HG03520 (cell line): ENCODE data around the gene SRSF5.
"Not testable (repeated sequence)": the region's sequence is repeated elsewhere in the genome, so short reads cannot be mapped to it uniquely, and the experiment has no call there.

ENCODE experiments used
- ATAC-seq: cut with Tn5 transposase; IDR thresholded peaks from one replicate; pipeline ENCODE4 v1.9.1; 2021; ENCODE audit warnings: mild to moderate bottlenecking, moderate library complexity; ENCODE audit not compliant: unreplicated experiment

Gene SRSF5

DNA sequence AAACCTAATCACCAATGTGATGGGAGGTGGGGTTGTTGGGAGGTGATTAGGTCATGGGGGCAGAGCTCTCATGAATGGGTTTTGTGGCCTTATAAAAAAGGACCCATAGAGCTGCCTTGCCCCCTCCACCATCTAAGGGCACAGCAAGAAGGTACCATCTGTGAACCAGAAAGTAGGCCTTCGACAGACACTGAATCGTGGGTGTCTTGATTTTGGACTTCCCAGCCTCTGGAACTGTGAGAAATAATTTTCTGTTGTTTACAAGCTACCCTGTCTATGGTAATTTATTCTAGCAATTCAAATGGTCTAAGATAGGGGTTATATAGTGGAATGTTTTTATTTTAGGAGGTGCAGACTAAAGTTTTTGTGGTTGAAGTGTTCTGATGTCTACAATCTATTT lies 38.0 kb downstream of the SRSF5 start:
- no peak for ATAC-seq

DNA sequence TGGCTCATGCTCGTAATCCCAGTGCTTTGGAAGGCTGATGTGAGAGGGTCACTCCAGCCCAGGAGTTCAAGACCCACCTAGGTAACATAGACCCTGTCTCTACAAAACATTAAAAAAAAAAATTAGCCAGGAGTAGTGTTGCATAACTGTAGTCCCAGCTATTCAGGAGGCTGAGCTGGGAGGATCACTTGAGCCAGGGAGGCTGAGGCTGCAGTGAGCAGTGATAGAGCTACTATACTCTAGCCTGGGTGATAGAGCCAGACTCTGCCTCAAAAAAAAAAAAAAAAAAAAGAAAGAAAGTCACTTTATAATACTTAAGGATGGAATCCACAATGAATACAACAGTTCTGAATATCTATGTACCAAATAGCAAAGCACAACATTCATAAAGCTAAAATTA lies 40.2 kb downstream of the SRSF5 start:
- ATAC-seq: no peak

DNA sequence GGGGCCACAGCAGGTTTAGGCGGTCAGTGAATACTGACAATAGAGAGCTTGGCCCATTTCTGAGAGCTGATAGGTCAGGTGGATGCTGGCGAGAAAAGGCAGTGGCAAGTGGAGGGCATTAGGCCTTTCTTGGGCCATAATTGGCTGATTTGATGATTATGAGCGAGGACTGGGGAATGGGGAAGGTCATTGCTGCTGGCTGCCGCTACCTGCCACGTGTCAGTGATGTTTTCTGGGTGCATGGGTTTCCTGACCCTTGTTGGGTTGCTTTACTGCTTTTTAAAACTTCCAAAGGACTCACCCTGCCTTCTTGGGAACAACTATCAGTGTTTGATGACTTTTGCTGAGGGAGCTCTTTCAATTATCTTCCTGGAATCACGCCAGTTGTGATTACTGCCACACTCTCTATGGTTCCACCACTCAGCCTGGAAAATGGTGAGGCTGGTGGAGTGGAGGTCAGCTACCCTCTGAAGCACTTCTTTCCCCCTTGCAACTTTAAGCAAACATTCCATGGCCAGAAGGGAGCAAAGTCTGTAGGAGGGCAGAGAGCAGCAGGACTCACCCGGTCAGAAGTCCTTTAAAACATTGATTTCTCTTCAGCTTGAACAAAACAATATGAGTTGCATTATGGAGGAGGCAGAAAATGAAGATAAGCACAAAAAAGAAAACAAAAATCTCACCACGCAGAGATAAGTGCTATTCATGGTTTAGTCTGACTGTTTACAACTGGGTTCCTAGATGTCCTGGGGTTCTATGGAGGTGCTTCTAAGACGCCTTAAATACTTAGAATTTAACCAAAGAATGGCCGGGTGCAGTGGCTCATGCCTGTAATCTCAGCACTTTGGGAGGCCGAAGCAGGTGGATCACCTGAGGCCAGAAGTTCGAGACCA lies 42.2 kb downstream of the SRSF5 start:
- no peak for ATAC-seq

DNA sequence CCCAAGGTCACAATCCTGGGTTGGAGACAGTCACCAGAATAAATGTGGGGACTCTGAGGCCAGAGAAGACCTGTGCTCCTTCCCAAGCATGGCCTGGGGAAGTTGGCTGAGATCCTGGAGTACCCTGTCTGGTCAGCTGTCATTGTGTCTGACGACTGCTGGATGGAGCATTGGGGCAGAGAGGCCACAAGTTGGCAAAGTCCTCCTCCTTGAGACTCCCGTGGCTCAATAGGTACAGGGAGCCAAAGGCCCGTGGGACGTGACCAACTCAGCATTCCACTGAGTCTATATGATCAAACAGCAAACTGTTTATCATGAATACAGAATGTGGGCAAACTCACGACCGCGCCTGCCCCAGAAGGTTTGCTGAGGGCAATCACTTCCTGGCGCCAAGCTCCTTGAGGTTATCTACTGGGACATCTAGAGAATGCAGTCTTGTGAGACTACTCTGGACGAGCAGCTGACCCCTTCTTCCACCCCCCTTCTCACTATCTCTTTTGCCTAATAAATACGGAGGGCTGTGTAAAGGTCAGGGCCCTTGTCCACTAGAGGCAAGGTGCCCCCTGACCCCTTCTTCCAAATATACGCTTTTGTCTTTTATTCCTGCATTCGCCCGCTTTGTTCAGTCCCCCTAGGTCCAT lies 44.4 kb downstream of the SRSF5 start:
- ATAC-seq: no peak

DNA sequence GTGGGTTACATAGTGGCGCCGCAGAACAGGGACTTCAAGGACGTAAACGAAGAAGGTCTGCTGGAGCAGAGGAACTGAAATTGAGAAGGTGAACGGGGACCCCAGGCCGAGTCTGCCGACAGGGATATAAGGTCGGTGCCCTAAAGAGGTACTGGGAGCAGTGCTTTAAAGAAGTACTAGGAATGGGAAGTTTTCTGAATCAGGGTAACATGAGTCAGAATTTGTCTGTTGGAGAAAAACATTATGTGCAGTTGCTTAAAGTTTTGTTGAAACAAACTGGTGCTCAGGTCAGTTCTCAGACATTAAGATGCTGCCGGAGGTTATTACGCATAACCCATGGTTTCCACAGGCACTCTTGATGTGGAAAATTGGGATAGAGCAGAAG lies 44.9 kb downstream of the SRSF5 start:
- no peak for ATAC-seq

DNA sequence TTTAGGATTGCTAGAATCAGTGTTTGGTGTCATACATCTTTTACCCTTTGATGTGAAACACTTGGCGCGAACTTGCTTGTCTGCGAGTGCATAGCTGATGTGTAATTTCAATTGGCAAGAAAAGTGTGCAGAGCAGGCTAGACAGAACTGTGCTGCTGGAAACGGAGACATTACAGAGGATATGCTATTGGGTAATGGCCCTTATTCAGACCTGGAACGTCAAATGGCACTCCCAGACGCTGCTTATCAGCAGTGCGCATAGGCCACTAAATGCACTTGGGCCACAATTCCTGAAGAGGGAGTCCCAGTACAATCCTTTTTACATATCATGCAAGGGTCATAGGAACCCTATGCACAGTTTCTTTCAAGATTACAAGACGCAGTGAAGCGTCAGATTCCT lies 45.8 kb downstream of the SRSF5 start:
- no peak for ATAC-seq

DNA sequence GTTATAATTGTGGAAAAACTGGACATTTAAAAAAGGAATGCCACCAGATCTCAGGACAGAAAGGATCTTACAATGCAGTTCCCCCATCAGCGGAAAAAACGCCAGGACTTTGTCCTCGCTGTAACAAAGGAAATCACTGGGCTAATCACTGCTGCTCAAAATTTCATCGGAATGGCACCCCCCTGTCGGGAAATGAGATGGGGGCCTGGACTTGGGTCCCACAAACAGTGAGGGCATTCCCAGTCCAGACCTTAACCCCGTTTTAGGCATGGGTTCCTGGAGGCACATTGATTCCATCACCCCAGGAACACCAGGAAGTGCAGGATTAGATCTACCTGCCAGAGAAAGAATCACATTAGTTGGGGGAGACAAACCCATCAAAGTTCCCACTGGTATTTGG lies 46.4 kb downstream of the SRSF5 start:
- ATAC-seq: not testable (repeated sequence)

DNA sequence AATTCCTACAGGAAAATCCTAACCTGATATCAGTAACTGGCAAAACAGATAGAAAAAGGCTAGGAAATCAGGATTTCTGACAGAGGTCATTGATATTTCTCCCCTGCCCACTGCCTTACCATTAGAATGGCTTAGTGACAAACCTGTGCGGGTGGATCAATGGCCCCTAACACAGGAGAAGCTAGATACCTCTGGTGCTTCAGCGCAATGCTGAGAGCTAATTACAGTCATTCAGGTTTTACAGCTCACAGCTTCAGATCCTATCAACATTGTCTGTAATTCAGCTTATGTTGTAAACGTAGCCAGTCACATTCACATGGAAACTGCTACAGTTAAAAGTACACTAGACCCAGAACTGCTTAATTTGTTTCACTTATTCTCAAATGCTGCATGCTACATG lies 47.5 kb downstream of the SRSF5 start:
- ATAC-seq: no peak

DNA sequence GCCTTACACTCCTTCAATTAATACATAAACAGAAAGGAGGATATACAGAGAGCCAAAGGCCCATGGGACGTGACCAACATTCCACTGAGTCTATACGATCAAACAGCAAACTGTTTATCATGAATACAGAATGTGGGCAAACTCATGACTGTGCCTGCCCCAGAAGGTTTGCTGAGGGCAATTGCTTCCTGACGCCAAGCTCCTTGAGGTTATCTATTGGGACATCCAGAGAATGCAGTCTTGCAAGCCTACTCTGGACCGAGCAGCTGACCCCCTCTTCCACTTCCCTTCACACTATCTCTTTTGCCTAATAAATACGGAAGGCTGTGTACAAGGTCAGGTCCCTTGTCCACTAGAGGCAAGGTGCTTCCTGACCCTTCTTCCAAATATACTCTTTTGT lies 48.6 kb downstream of the SRSF5 start:
- ATAC-seq: no peak

DNA sequence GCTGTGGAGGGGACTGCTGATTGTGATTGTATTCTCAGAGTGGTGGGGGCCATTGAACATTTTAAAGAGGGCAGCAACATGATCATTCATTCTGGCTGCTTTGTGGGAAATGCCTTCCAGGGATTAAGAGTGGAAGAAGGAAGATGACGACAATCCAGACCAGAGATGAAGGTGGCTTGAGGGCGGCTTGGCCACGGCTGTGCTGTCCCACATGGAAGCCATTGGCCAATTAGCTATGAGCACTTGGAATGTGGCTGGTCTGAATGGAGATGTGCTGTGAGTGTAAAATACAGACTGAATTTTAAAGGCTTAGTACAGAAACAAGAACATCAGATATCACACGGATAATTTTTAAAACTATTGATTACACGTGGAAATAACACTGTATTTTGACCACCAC lies 49.3 kb downstream of the SRSF5 start:
- no peak for ATAC-seq

DNA sequence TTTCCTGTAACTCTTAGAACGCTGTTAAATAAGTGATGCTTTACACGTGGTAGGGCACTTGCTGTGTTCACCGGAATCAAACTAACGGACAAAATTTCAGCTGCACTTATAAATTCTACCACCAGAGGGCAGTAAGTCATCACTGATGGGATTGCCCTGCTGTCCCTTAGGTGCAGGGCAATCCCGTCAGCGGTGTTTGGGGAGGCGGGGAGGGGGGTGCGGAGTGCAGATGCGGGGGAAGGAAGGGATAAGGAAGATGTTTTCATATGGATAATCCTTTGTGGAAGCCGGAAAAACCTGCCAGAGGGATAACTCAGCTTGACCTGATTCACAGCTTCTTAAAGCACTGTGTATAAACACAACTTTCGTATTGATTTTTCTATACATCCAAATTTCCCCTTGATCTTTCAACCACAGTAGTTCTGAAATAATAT lies 51.8 kb downstream of the SRSF5 start:
- ATAC-seq: no peak

DNA sequence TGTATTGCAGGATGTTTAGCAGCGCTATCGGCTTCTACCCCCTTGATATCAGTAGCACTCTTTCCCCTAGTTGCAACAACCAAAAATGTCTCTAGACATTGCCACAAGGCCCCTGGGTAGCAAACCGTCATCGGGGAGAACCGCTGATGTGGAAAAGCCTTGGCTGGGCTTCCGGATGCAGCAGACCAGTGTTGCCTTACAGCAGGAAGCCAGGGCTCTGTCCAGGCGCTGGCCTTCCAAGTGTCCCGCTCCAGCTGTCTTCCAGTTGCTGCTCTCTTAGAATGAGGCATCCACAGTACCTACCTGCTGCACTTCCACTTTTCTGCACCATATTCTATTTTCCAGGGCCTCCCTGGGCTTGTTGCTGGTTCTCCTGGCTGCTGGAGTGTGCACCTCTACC lies 52.7 kb downstream of the SRSF5 start:
- no peak for ATAC-seq

DNA sequence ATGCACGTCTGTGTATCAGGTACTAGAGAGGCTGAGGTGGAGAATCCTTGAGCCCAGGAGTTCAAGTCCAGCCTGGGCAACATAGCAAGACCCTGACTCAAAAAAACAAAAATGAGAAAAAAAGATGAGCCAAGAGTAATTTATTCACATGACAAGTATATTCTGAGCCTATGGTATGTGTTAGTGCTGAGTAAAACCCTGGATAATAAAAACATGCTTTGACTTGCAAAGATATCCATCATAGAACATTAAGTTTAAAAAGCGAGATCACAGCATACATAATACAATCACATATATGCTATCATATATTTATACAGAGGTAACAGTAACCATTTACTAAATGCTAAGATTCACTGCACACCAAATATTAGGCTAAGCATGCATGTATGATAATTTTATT lies 54.0 kb downstream of the SRSF5 start:
- no peak for ATAC-seq
